ENCODE data around the gene SH2D2A.
"Not testable (repeated sequence)": the region's sequence is repeated elsewhere in the genome, so short reads cannot be mapped to it uniquely, and the experiment has no call there.

SH2D2A gene

DNA sequence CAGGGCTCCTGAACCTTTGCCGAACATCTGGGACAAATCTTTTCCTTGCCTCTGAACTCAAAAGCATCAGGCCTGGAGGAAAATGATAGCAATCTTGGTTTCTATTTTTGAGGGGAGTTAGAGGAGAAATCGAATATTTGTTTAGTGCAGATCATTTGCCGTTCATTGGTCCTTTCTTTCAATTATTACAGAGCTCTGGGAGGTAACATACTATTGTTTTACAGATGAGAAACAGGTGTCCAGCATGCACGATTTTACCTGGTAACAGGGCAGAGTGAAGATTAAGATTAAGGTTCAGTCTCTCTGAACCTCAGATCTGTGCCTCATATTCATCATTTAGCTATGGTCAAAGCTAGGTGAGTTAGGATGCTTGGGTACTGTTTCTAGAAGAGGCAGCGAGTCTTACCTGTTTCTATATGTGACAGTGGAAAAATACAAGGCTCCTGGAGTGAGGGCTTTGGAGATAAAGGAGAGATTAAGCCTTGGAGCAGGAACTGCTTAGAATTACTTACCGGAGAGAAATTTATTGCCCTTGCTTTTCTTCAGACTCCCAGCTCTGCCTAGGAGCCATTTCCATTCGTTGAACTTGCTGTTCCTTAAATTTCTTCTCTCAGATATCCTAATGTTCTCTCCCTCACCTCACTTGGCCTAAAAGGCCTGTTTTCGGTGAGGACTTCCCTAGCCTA lies 47.9 kb downstream of the SH2D2A start:
- no peak for DNase-seq (ENCODE audit: low read depth in 2 of 2)

GRCh38 chr1:156767879-156768604 lies 48.6 kb downstream of the SH2D2A start:
- DNase-seq (ENCODE audit: low read depth in 2 of 2) = no peak

GRCh38 chr1:156767101-156767878 lies 49.4 kb downstream of the SH2D2A start, which contains the start of gene PRCC:
Gene PRCC, plus strand, starts transcription at chr1:156767535. Its CDS starts 237 bp downstream, at chr1:156767772.
- DNase-seq (ENCODE audit: low read depth in 2 of 2) = peak; percentile 90 to 94

DNA sequence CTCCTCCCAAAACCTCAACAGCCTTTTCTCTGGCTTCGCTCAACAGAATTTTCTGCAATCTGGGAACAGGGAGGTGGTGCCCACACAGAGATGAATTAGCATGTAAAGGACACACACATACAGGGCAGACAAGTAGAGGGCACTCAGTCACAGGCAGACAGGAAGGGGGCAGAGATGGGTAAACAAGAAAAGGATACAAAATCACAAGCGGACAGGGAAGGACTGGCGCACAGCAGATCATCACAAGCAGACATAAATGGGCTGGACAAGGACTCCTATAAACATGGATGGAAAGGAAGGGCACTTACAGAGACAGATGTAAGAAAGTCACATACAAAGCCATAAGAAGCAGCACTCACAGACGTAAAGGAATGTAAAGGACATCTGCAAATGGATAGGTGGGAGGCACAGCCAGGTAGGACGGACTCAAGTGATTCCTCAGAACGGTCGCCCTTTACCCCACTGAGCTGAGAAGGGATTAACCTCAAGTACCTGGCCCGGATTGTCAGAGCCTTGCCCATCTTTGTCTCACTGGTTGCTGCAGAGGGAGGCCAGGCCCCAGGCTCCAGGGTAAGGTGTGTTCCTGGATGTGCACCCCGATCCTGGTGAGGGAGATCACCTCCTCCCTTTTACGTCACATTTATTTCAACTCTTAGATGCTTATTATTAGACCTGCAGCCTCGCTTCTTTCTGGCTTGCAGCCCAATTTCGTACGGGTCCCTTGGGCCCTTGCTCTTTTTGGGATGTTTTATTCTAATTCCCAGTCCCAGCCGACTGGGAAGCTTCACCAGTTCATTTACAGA lies 50.1 kb downstream of the SH2D2A start:
- DNase-seq (ENCODE audit: low read depth in 2 of 2) = no peak

GRCh38 chr1:156765666-156766065 lies 51.0 kb downstream of the SH2D2A start:
- no peak for DNase-seq (ENCODE audit: low read depth in 2 of 2)

- DNase-seq (ENCODE audit: low read depth in 2 of 2) = not testable (repeated sequence)
These were observed 51.5 kb downstream of the SH2D2A start for GRCh38 chr1:156765136-156765535.

GRCh38 chr1:156760796-156761104 lies 55.9 kb downstream of the SH2D2A start:
- DNase-seq (ENCODE audit: low read depth in 2 of 2) = no peak

GRCh38 chr1:156760092-156760795 lies 56.4 kb downstream of the SH2D2A start:
- DNase-seq (ENCODE audit: low read depth in 2 of 2) = no peak

GRCh38 chr1:156757572-156758253 lies 58.9 kb downstream of the SH2D2A start:
- not testable (repeated sequence) for DNase-seq (ENCODE audit: low read depth in 2 of 2)

DNA sequence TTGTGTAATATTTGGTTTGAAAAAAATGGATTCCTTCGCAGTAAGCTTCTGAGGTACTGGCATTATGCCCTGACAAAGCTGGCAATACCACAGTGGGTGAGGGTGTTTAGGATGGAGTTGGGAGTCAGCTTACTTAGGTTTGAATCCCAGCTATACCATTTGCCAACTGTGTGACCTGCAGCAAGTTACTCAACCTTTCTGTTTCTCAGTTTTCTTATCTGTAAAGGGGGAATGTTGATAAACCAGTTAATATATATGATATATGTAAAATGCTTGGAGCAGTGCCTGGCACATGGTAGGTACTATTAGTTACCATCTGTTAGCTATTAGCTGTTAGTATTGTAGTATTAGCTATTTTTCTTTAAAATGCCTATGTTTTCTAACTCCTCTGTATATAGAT lies 60.3 kb downstream of the SH2D2A start:
- DNase-seq (ENCODE audit: low read depth in 2 of 2) = no peak

All from stimulated activated CD8-positive, alpha-beta memory T cell treated with anti-CD3 and anti-CD28 coated beads, Interleukin-2, amount 100 ng/mL, for 1 hour (primary cell).